H9 (cell line): ENCODE results near the gene CNGB1. TPM values are rescaled to one million over a fixed set of nuclear protein-coding genes. Genes with fewer than 3 reads are reported as not detected.

Source experiments
- DNase-seq: peaks from one replicate; pipeline ENCODE4 v3.0.0-alpha.2; 2017
- H2AFZ ChIP-seq: one replicate; pipeline ENCODE4 v1.6.1; 2013; ENCODE audit warnings: mild to moderate bottlenecking, low read length, control low read depth, moderate library complexity
- H2AK5ac ChIP-seq: 2 replicates; pipeline ENCODE4 v1.6.1; 2013; ENCODE audit warnings: low read length, control low read depth, mixed read lengths; ENCODE audit not compliant: insufficient read length
- H2BK120ac ChIP-seq: one replicate; pipeline ENCODE4 v1.6.1; 2013; ENCODE audit warnings: low read depth, mild to moderate bottlenecking, low read length, control low read depth, inconsistent platforms; ENCODE audit not compliant: poor library complexity, severe bottlenecking
- H2BK12ac ChIP-seq: 2 replicates; pipeline ENCODE4 v1.6.1; 2013; ENCODE audit warnings: low read length, control low read depth, mixed read lengths, low read depth; ENCODE audit not compliant: insufficient read length
- H2BK15ac ChIP-seq: 2 replicates; pipeline ENCODE4 v1.6.1; 2013; ENCODE audit warnings: low read depth, low read length, control low read depth
- H2BK20ac ChIP-seq: one replicate; pipeline ENCODE4 v1.6.1; 2013; ENCODE audit warnings: low read depth, mild to moderate bottlenecking, low read length, control low read depth, inconsistent platforms; ENCODE audit not compliant: poor library complexity, severe bottlenecking
- H2BK5ac ChIP-seq: 2 replicates; pipeline ENCODE4 v1.6.1; 2013; ENCODE audit warnings: low read length, control low read depth, mixed read lengths; ENCODE audit not compliant: insufficient read length
- H3K14ac ChIP-seq: 2 replicates; pipeline ENCODE4 v1.6.1; 2013; ENCODE audit warnings: low read length, control low read depth; ENCODE audit not compliant: insufficient read depth
- H3K18ac ChIP-seq: 2 replicates; pipeline ENCODE4 v1.6.1; 2013; ENCODE audit warnings: low read depth, mild to moderate bottlenecking, mixed read lengths, low read length, control low read depth; ENCODE audit not compliant: insufficient read length
- H3K23ac ChIP-seq: 2 replicates; pipeline ENCODE4 v1.6.1; 2013; ENCODE audit warnings: low read length, control low read depth, mixed read lengths, low read depth; ENCODE audit not compliant: insufficient read length
- H3K23me2 ChIP-seq: 2 replicates; pipeline ENCODE4 v1.6.1; 2013; ENCODE audit warnings: low read depth, mild to moderate bottlenecking, mixed read lengths, low read length, control low read depth; ENCODE audit not compliant: insufficient read length, poor library complexity, severe bottlenecking
- H3K27ac ChIP-seq: 2 replicates; pipeline ENCODE4 v1.5.1; 2013; ENCODE audit warnings: low read length, control low read depth, mixed read lengths, low read depth; ENCODE audit not compliant: insufficient read length
- H3K27me3 ChIP-seq: 2 replicates; pipeline ENCODE4 v1.6.1; 2013; ENCODE audit warnings: low read length, control low read depth, inconsistent platforms; ENCODE audit not compliant: insufficient read depth
- H3K4ac ChIP-seq: 2 replicates; pipeline ENCODE4 v1.6.1; 2013; ENCODE audit warnings: low read depth, mild to moderate bottlenecking, control low read depth, inconsistent platforms, low read length, moderate library complexity
- H3K4me1 ChIP-seq: 2 replicates; pipeline ENCODE4 v1.6.1; 2013; ENCODE audit warnings: low read length, control low read depth, inconsistent platforms; ENCODE audit not compliant: insufficient read depth
- H3K4me2 ChIP-seq: 2 replicates; pipeline ENCODE4 v1.6.1; 2013; ENCODE audit warnings: low read length, control low read depth, mixed read lengths; ENCODE audit not compliant: insufficient read length, insufficient read depth
- H3K56ac ChIP-seq: 2 replicates; pipeline ENCODE4 v1.6.1; 2013; ENCODE audit warnings: low read depth, mild to moderate bottlenecking, mixed read lengths, low read length, control low read depth; ENCODE audit not compliant: insufficient read length
- H3K79me1 ChIP-seq: 2 replicates; pipeline ENCODE4 v1.6.1; 2013; ENCODE audit warnings: low read depth, mild to moderate bottlenecking, moderate library complexity, low read length, control low read depth, inconsistent platforms; ENCODE audit not compliant: insufficient read depth, poor library complexity, severe bottlenecking
- H3K79me2 ChIP-seq: 2 replicates; pipeline ENCODE4 v1.6.1; 2013; ENCODE audit warnings: low read length, control low read depth, inconsistent platforms; ENCODE audit not compliant: insufficient read depth
- H3K9ac ChIP-seq: 2 replicates; pipeline ENCODE4 v1.6.1; 2013; ENCODE audit warnings: low read length, control low read depth, mixed read lengths; ENCODE audit not compliant: insufficient read length; ENCODE audit errors: extremely low read depth
- H3K9me3 ChIP-seq: one replicate; pipeline ENCODE4 v1.6.1; 2013; ENCODE audit warnings: low read depth, low read length, inconsistent platforms; ENCODE audit not compliant: control insufficient read depth
- H3T11ph ChIP-seq: one replicate; pipeline ENCODE4 v1.6.1; 2013; ENCODE audit warnings: mild to moderate bottlenecking, low read length, control low read depth, inconsistent platforms
- H4K20me1 ChIP-seq: one replicate; pipeline ENCODE4 v1.6.1; 2013; ENCODE audit not compliant: control insufficient read depth, insufficient read length, insufficient read depth
- H4K5ac ChIP-seq: 2 replicates; pipeline ENCODE4 v1.6.1; 2013; ENCODE audit warnings: low read depth, mild to moderate bottlenecking, mixed read lengths, low read length, control low read depth; ENCODE audit not compliant: insufficient read length
- H4K8ac ChIP-seq: replicated peaks from 2 replicates; pipeline ENCODE4 v1.6.1; 2013; ENCODE audit warnings: low read length, control low read depth, mixed read lengths, low read depth; ENCODE audit not compliant: insufficient read length
- H4K91ac ChIP-seq: 2 replicates; pipeline ENCODE4 v1.6.1; 2013; ENCODE audit warnings: low read depth, mild to moderate bottlenecking, moderate library complexity, mixed read lengths, low read length, control low read depth; ENCODE audit not compliant: insufficient read length
- H3K27ac Mint-ChIP-seq, 3 experiments: 2 replicates in 2 of 3; 3 replicates in 1 of 3; pipeline ENCODE4 v1.8.0; 2020 to 2021; ENCODE audit warnings: mixed read lengths in 3 of 3, mild to moderate bottlenecking in 1 of 3, moderate library complexity in 1 of 3
- H3K27me3 Mint-ChIP-seq: 2 replicates; pipeline ENCODE4 v1.8.0; 2021; ENCODE audit warnings: low read depth, mild to moderate bottlenecking, moderate library complexity, mixed read lengths
- H3K36me3 Mint-ChIP-seq, 3 experiments: 2 replicates in 2 of 3; 3 replicates in 1 of 3; pipeline ENCODE4 v1.8.0; 2020 to 2021; ENCODE audit warnings: low read depth in 3 of 3, mixed read lengths in 3 of 3; ENCODE audit not compliant: insufficient read depth in 1 of 3
- H3K4me1 Mint-ChIP-seq, 2 experiments: 2 replicates each; pipeline ENCODE4 v1.8.0; 2020; ENCODE audit warnings: mixed read lengths in 2 of 2
- H3K4me3 Mint-ChIP-seq, 2 experiments: 2 replicates in 1 of 2; 3 replicates in 1 of 2; pipeline ENCODE4 v1.8.0; 2020 to 2021; ENCODE audit warnings: mild to moderate bottlenecking in 2 of 2, mixed read lengths in 2 of 2, moderate library complexity in 1 of 2
- H3K9me3 Mint-ChIP-seq, 2 experiments: 2 replicates in 1 of 2; 3 replicates in 1 of 2; pipeline ENCODE4 v1.8.0; 2020; ENCODE audit warnings: mild to moderate bottlenecking in 2 of 2, mixed read lengths in 2 of 2, moderate library complexity in 1 of 2
- WGBS: extraction: QIAGEN DNeasy Blood & Tissue Kit; methylation state at CpG from one replicate; pipeline ENCODE4 v1.1.7; 2013; ENCODE audit warnings: missing lambda C conversion rate, low lambda C conversion rate, mixed read lengths; ENCODE audit not compliant: insufficient read length; ENCODE audit errors: extremely low coverage; 5-methylcytosine and 5-hydroxymethylcytosine counted together
- total RNA-seq: library from RNA; stranded (reverse); gene quantifications from 2 replicates; pipeline ENCODE4 v1.2.1, GENCODE V29; 2021
- TF ChIP-seq, protein P1 (sequence below): fragments of 200-600 bp; sonication (generic); conservative IDR thresholded peaks from 3 replicates; pipeline ENCODE4 v1.8.0; 2021; ENCODE audit warnings: antibody characterized with exemption, mild to moderate bottlenecking

The CNGB1 gene
- total RNA-seq, 1 experiment from 2014 or later = not detected

DNA sequence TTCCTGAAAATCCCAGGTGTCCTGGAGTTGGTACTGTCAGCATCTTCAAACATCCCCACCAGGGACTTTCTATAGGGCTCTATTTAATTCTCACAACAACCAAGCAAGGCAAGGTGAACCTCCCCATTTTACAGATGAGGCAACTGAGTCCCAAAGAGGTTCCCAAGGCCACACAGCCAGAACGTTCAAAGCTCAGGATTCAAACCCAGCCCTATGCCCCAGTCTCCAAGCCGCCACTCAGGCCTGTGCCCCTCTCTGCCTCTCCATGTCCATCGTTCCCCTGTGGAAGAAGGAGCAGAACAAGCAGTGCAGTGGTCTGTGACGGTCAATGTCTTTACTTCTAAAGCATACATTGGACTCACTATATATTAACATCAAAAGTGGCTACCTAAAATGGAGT is 23.4 kb upstream of the CNGB1 start:
- no peaks in the 10 kb centered on the region for H3K79me2 ChIP-seq
- H3K23ac ChIP-seq = no peak overlapping the region
- no peak overlapping the region for H2AFZ ChIP-seq
- H3K4me2 ChIP-seq = no peak overlapping the region
- DNase-seq = no peak
- TF ChIP-seq, protein P1, sequence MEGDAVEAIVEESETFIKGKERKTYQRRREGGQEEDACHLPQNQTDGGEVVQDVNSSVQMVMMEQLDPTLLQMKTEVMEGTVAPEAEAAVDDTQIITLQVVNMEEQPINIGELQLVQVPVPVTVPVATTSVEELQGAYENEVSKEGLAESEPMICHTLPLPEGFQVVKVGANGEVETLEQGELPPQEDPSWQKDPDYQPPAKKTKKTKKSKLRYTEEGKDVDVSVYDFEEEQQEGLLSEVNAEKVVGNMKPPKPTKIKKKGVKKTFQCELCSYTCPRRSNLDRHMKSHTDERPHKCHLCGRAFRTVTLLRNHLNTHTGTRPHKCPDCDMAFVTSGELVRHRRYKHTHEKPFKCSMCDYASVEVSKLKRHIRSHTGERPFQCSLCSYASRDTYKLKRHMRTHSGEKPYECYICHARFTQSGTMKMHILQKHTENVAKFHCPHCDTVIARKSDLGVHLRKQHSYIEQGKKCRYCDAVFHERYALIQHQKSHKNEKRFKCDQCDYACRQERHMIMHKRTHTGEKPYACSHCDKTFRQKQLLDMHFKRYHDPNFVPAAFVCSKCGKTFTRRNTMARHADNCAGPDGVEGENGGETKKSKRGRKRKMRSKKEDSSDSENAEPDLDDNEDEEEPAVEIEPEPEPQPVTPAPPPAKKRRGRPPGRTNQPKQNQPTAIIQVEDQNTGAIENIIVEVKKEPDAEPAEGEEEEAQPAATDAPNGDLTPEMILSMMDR = no peak
- Mint-ChIP-seq H3K27ac (no peak overlapping the region), H3K27me3 (no peaks in the 10 kb centered on the region; the same call in 1 of the 2 replicates), H3K9me3 (no peaks in the 10 kb centered on the region), H3K4me3 (no peak overlapping the region), H3K4me1 (peaks cover 15 to 16% of the 10 kb centered on the region in 2 experiments), H3K36me3 (peaks cover 4 to 14% (median 12%) of the 10 kb centered on the region in 3 experiments; a peak in 6 of 7 replicates)
- H2BK15ac ChIP-seq = no peak overlapping the region
- H3K18ac ChIP-seq = no peak overlapping the region
- no peak overlapping the region for H2AK5ac ChIP-seq
- H2BK12ac ChIP-seq = no peak overlapping the region
- H3T11ph ChIP-seq = no peak overlapping the region
- H4K8ac ChIP-seq = no peak overlapping the region
- no peak overlapping the region for H3K27ac ChIP-seq
- H3K56ac ChIP-seq = no peak overlapping the region
- H3K9me3 ChIP-seq = no peaks in the 10 kb centered on the region
- H2BK5ac ChIP-seq = no peak overlapping the region
- H3K4me1 ChIP-seq = peaks cover 2% of the 10 kb centered on the region; the same call in 1 of the 2 replicates
- H2BK20ac ChIP-seq = no peak overlapping the region
- whole genome bisulfite sequencing = no CpG with 5 or more reads among the region's 4 CpGs
- H2BK120ac ChIP-seq = no peak overlapping the region
- H4K91ac ChIP-seq = no peak overlapping the region
- H3K4ac ChIP-seq = no peak overlapping the region
- H4K5ac ChIP-seq = no peak overlapping the region
- no peak overlapping the region for H3K9ac ChIP-seq
- no peaks in the 10 kb centered on the region for H3K79me1 ChIP-seq
- H3K14ac ChIP-seq = no peak overlapping the region
- no peaks in the 10 kb centered on the region for H3K27me3 ChIP-seq
- no peaks in the 10 kb centered on the region for H4K20me1 ChIP-seq
- no peaks in the 10 kb centered on the region for H3K23me2 ChIP-seq
